ENCODE data around the gene AUH.

The AUH gene

DNA sequence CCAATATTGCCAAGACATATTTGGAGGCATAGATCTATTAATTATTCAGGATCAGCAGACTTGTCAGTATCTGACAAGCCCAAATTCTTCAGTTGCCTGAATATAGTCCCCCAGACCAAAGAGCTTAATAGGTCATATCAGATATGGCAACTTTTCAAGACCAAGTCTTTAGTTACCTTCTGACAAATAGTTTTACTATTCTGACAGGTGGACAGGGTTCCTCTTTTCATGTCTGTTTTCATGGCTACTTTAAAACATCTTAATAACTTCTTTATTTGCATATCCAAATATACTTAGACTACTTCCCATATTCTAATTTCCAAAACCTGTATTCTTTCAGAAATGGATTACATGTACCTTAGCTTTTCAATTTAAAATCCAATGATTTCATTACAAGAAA is 65.4 kb downstream of the AUH start:
- no peak for DNase-seq (ENCODE audit: low read depth)

GRCh38 chr9:91295357-91295756 is 66.4 kb downstream of the AUH start:
- no peak for DNase-seq (ENCODE audit: low read depth)

DNA sequence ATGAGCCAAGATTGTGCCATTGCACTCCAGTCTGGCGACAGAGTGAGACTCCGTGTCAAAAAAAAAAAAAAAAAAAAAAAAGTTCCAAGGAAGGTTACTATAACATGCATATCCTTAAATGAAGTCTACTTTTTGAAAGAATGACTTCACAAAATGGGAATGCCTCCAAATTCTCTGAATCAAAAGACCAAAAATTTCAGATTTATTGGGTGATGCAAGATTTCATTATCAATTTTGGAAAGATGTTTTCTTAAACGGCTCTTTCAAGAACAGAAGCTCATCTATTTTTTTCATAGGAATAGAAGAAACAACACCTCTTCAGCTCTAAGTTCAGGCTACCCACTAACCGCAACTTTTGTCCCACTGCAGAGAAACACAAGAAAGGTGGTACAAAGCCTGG is 69.9 kb downstream of the AUH start:
- no peak for DNase-seq (ENCODE audit: low read depth)

GRCh38 chr9:91289244-91289643 is 72.5 kb downstream of the AUH start:
- no peak for DNase-seq (ENCODE audit: low read depth)

DNA sequence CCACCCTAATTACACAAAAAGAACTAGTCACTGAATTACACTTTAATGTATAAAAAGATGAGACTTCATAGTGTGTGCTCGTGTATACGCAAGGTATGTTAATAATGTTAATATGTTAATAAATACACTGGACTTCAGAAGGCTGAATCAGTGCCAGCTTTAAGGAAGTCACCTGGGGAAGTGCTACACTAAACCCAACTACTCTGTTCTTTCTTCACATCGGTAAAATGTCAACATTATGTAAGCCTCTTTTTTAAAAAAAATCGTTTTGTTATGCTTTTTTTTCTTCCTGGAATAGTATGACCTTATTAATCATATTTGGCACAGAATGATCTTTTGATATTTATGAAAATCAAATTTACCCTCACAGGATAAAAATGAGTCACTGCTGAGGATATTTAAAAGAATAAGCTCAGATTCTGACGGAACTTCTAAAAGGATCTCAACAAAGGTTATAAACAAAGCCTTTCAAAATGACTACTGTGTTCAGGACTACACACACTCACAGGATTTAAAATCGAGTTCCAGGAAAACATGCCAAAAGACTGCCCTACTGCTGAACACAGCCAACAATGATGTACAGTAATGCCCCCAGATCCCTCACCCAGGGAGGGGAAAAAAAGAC is 75.9 kb downstream of the AUH start:
- DNase-seq (ENCODE audit: low read depth): no peak

- no peak for DNase-seq (ENCODE audit: low read depth)
These were observed 79.4 kb downstream of the AUH start for GRCh38 chr9:91282292-91282691.

- no peak for DNase-seq (ENCODE audit: low read depth)
These were observed 82.2 kb downstream of the AUH start for GRCh38 chr9:91279296-91280204.

DNA sequence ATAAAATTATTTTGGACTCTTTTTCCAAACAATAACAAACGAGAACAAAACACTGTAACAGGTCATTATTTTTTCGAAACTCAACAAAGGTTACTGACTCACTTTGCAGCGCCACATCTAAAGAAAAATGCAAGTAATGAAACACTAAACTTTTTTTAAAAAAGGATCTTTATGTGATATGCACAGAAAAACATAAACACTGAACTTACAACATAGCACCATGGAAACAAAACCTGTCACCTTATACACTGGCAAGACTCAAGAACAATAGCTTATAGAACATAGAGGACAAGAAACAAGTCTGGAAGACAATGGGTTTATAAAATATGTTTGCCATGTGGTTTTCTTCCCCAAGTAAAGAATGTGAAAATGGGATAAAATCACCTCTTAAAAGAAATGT is 85.2 kb downstream of the AUH start:
- DNase-seq (ENCODE audit: low read depth): no peak

- DNase-seq (ENCODE audit: low read depth): no peak
These were observed 86.1 kb downstream of the AUH start for GRCh38 chr9:91275655-91276054.

DNA sequence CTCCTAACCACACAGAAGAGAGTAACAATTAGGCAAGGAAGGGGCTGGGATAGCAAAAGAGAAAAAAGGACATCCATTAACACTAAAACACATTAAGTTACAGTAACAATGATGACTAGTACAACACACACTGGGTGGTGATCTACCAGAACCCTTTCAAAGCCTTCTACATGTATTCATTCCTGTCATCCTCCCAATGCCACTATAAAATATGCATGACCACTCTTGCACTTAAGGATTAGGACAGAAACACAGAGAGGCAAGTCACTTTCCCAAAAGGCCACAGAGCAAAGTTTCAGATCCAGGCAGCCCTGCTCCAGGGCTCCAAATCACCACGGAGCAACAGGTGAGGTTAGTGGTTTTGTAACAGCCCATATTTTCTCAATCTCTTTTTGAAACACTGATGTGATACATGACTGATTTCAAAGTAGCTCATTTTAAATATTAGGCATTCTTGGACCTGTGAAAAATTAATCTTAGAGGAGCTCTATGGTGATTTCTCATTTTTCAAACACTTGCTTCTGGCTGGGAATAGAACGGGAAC is 86.7 kb downstream of the AUH start:
- no peak for DNase-seq (ENCODE audit: low read depth)

DNA sequence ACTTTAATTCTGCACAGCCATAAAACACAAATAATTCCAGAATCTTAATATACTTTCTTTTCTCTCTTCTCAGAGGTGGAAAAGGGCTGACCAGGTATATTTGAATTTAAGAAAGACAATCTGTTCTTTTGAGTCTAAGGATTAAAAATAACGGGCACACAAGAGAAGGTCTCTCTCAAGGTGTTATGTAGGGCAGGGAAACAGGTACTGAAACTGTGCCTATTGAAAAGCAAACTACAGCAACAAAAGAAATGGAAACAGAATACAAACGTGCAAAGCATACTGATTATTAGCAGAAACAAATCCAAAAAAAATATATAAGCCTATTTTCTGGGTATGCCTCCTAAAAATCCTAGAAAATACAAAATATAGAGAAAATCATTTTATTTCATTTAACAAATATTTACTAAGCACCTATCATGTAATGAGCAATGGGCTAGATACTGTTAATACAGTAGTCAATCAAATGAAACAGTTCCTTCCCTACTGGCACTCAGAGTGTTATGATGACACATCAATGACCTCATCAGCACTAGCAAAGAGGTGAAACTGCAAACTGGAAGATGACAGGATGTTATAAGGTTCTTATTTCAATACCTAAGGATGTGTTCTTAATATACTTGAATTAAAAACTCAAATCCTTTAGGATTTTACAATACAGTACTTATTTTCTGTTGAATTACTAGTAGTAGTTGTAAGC is 87.7 kb downstream of the AUH start:
- peak; percentile 22 for DNase-seq (ENCODE audit: low read depth)

- no peak for DNase-seq (ENCODE audit: low read depth)
These were observed 90.6 kb downstream of the AUH start for GRCh38 chr9:91271156-91271555.

GRCh38 chr9:91269907-91270491 is 91.7 kb downstream of the AUH start:
- no peak for DNase-seq (ENCODE audit: low read depth)

GRCh38 chr9:91266448-91266847 is 95.3 kb downstream of the AUH start:
- DNase-seq (ENCODE audit: low read depth): no peak

- no peak for DNase-seq (ENCODE audit: low read depth)
These were observed 96.2 kb downstream of the AUH start for GRCh38 chr9:91265514-91265913.

- no peak for DNase-seq (ENCODE audit: low read depth)
These were observed 100.3 kb downstream of the AUH start for GRCh38 chr9:91261417-91261816.

- DNase-seq (ENCODE audit: low read depth): no peak
These were observed 102.6 kb downstream of the AUH start for GRCh38 chr9:91259162-91259561.

- DNase-seq (ENCODE audit: low read depth): no peak
These were observed 103.3 kb downstream of the AUH start for GRCh38 chr9:91258451-91258850.

- DNase-seq (ENCODE audit: low read depth): no peak
These were observed 105.5 kb downstream of the AUH start for GRCh38 chr9:91256235-91256634.

DNA sequence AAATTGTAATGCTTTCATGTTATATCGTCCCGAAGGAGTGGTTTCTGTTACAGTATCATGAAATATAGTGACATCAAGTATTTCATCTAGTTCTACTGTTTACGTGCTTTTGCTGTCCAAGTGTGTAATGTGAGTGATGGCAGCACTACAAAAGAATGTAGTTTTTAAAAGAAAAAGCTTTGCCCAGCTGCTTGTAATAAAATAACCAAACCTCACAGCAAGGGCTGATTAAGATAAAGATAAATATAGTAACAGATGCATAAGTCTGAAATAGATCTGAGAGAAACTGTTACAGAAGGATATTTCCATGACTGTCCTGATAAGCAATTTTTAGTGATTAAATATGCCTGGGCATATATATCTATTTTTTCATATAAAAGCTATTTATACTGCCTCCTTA is 106.4 kb downstream of the AUH start:
- peak; percentile 47 for DNase-seq (ENCODE audit: low read depth)

GRCh38 chr9:91253488-91253887 is 108.2 kb downstream of the AUH start:
- no peak for DNase-seq (ENCODE audit: low read depth)

DNA sequence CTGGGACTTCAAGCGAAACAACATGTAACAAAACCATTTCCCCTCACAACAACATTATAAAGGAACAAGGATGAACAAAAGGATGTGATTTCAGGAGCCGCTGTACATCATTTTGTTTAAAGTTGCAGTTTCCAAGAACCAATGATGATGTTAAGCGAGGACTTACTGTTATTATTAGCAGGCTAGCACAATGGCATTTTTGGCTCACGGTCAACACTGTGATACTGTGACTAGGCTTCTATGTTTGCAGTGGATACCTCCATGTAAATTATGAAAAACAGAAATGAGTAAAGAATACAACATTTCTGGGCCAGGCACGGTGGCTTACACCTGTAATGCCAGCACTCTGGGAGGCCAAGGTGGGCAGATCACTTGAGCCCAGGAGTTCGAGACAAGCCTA is 113.0 kb downstream of the AUH start:
- no peak for DNase-seq (ENCODE audit: low read depth)

Measured in fibroblast of the conjunctiva (primary cell).